ENCODE results near the gene AKR1B1.

Gene AKR1B1

GRCh38 chr7:134446923-134447322, 12.0 kb downstream of the AKR1B1 start:
- in situ Hi-C loops (cut with HindIII; ENCODE audit: low sequenced_read_pairs): no loop called here

GRCh38 chr7:134446446-134446845, 12.5 kb downstream of the AKR1B1 start:
- in situ Hi-C loops (cut with HindIII; ENCODE audit: low sequenced_read_pairs): no loop called here

GRCh38 chr7:134444961-134445315, 14.0 kb downstream of the AKR1B1 start:
- in situ Hi-C loops (cut with HindIII; ENCODE audit: low sequenced_read_pairs): no loop called here

- in situ Hi-C loops (cut with HindIII; ENCODE audit: low sequenced_read_pairs): no loop called here
Observed at GRCh38 chr7:134444198-134444960, 14.5 kb downstream of the AKR1B1 start.

- in situ Hi-C loops (cut with HindIII; ENCODE audit: low sequenced_read_pairs): no loop called here
Observed at GRCh38 chr7:134443396-134444070, 15.4 kb downstream of the AKR1B1 start.

- in situ Hi-C loops (cut with HindIII; ENCODE audit: low sequenced_read_pairs): no loop called here
Observed at GRCh38 chr7:134442441-134443220, 16.3 kb downstream of the AKR1B1 start.

- in situ Hi-C loops (cut with HindIII; ENCODE audit: low sequenced_read_pairs): no loop called here
Observed at GRCh38 chr7:134441264-134441663, 17.6 kb downstream of the AKR1B1 start.

GRCh38 chr7:134440476-134440875, 18.4 kb downstream of the AKR1B1 start:
- in situ Hi-C loops (cut with HindIII; ENCODE audit: low sequenced_read_pairs): no loop called here

GRCh38 chr7:134440067-134440466, 18.8 kb downstream of the AKR1B1 start:
- in situ Hi-C loops (cut with HindIII; ENCODE audit: low sequenced_read_pairs): no loop called here

- in situ Hi-C loops (cut with HindIII; ENCODE audit: low sequenced_read_pairs): loop anchor here (5.0 to 10.0 kb wide), 2 partner anchors 68 to 106 kb away; partner anchors contain the start of gene AKR1B15
Observed at GRCh38 chr7:134438946-134439345, 20.0 kb downstream of the AKR1B1 start.

GRCh38 chr7:134435161-134435920, 23.6 kb downstream of the AKR1B1 start:
- in situ Hi-C loops (cut with HindIII; ENCODE audit: low sequenced_read_pairs): loop anchor here (5.0 to 10.0 kb wide), 2 partner anchors 72 to 109 kb away; partner anchors contain the start of gene AKR1B15

GRCh38 chr7:134434701-134435100, 24.2 kb downstream of the AKR1B1 start:
- in situ Hi-C loops (cut with HindIII; ENCODE audit: low sequenced_read_pairs): loop anchor here (5.0 to 10.0 kb wide), 2 partner anchors 73 to 110 kb away; partner anchors contain the start of gene AKR1B15

- in situ Hi-C loops (cut with HindIII; ENCODE audit: low sequenced_read_pairs): loop anchor here (10.0 kb wide), 1 partner anchor 111 kb away; the partner anchor contains the start of gene AKR1B15
Observed at GRCh38 chr7:134433430-134433829, 25.5 kb downstream of the AKR1B1 start.

GRCh38 chr7:134432296-134433152, 26.4 kb downstream of the AKR1B1 start:
- in situ Hi-C loops (cut with HindIII; ENCODE audit: low sequenced_read_pairs): loop anchor here (10.0 kb wide), 1 partner anchor 112 kb away; the partner anchor contains the start of gene AKR1B15

- in situ Hi-C loops (cut with HindIII; ENCODE audit: low sequenced_read_pairs): loop anchor here (10.0 kb wide), 1 partner anchor 113 kb away; the partner anchor contains the start of gene AKR1B15
Observed at GRCh38 chr7:134431815-134432214, 27.1 kb downstream of the AKR1B1 start.

- in situ Hi-C loops (cut with HindIII; ENCODE audit: low sequenced_read_pairs): no loop called here
Observed at GRCh38 chr7:134429481-134429880, 29.4 kb downstream of the AKR1B1 start.

- in situ Hi-C loops (cut with HindIII; ENCODE audit: low sequenced_read_pairs): no loop called here
Observed at GRCh38 chr7:134428942-134429341, 30.0 kb downstream of the AKR1B1 start.

GRCh38 chr7:134427896-134428295, 31.0 kb downstream of the AKR1B1 start:
- in situ Hi-C loops (cut with HindIII; ENCODE audit: low sequenced_read_pairs): no loop called here

- in situ Hi-C loops (cut with HindIII; ENCODE audit: low sequenced_read_pairs): no loop called here
Observed at GRCh38 chr7:134425777-134426176, 33.1 kb downstream of the AKR1B1 start.

All from endothelial cell of hepatic sinusoid (primary cell).